8988T (cell line): ENCODE data around the gene TSPAN9.

ENCODE experiments used
- DNase-seq: peaks from one replicate; pipeline ENCODE4 v3.0.0; 2011

Gene TSPAN9

DNA sequence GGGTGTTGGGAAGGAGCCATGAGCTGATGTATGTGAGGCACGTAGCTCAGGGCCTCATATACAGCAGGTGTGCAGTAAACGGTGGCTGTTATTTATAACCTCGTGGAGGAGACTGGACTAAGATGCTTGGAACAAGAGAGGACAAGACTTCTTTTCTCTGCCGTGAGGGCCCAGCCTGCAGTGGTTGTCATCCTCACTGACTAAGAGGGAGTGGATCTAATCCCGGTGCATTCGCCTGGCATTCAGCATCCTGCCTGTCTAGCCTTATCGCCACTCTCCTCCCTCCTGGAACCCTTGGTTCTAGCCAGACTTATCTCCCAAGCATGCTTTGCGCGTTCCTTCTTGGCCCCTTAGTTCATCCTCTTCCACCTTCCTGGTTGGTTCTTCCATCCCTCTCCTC is 3.9 kb downstream of the TSPAN9 start:
- DNase-seq = no peak

DNA sequence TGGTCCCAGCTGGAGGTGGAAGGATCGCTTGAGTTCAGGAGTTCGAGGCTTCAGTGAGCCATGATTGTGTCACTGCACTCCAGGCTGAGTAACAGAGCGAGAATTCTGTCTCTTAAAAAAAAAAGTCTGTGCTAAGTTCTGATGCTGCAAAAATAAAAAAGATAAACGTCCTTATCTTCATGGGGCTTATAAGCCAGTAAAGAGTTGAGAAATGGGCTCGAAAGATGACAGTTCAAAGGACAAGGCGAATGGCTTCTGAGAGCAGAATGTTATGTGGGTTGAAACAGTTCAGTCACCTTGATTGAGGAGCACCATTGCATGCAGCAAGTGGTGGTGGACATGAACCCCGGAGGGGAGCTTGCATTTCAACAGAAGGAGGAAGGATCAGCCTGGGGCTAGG is 4.7 kb downstream of the TSPAN9 start:
- no peak for DNase-seq

DNA sequence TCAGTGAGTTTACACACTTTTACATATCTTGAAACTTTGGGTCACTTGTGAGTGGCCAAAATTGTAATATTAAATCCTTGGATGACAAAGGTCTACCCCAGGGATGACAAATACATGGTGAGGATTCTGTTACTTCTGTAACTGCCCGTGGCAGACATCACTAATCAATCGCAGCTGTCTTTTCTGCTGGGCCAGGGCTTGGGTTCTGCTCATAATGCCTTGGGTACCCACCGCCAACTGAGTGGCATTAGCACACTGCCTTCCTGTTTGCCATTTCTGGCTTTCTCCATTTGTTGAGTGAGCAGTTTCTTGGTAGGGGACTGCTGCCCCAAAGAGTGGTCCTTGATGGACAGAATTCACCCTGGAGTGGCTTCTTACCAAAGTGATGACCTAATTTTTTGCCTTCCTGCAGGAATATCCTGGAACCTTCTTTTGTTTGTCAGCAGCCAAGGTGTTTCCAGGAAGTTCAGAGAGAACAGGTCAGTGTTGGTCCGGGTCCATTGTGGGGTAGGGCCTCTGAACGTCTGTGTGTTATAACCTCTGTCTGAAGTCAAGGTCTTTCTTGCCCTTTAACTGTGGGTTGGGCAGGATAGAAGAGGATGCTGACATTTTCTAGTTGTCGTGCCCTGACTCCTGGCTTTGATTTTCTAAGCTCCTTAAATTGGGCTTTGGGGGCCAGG is 6.2 kb downstream of the TSPAN9 start:
- no peak for DNase-seq

DNA sequence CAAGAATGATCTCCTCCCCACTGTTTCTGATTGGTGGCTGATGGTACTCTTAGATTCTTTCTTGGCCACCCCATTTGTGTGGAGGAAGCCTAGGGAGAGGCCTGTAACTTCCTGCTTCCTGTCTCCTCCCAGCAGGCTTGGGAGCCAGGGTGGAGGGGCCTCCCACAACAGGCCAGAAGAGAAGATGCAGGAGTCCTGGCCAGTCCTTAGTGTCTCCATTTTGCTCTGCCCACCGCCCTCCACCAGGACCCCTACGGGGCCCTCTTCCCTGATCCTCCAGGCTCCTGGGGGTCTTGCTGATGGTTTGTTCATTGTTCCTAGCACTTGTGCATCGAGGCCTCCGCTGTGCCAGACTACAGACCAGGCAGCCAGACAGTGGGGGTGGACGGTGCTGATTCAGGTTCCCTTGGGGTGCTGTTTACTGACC is 6.8 kb downstream of the TSPAN9 start:
- DNase-seq = no peak

DNA sequence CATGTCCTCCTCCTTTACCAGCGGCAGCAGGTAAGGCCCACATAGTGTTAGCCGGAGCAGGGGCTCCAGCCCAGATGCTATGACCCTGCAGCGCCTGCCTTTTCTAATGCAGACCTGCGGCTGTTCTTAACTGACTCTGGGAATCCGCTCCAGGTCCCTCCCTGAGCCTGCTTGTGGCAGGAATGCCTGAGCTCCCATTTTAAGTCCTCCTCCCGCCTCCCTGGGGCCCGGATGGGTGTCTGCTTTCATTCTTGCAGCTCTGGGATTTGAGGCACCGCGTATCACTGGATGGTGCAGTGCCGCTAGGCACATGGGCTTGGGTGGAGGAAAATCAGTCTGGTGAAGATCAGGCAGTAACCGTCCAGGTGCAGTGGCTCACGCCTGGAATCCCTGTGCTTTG is 7.6 kb downstream of the TSPAN9 start:
- no peak for DNase-seq

DNA sequence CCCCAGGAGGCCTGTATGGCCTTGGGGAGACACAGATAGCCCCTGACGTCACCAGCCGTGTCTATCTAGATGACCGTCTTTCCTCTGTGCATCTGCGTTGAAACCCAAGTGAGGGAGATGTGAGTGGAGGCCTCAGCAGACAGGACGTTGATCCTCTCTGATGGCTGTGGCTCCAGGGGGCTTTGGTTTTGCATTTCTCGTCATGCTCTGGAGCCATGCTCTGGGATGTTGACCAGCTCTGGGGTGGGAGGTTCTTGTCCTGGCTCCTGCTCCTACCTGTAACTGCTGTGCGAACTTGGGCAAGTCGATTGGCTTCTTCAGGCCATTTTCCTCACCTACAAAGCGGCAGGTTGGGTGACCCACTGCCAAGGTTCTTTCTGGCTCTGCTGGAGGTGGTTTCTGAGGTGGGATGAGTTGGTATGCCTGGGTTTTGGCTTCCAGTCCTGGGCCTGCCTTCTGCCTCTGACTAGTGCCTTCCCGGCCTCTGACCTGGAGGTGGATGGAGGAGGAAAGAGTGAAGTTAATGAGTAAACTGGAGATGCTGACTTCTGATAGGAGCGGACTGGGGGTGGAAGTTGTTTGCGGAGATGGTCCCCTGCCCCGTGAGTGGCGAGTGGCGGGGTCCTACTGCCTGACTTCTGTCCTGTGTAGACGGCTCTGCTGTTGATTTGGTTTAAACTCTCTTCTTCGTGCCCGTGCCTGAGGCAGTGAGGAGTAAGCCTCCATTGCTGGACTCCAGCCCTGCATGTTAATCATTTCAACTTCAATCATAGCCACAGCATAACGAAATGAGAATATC is 8.4 kb downstream of the TSPAN9 start:
- DNase-seq = no peak

DNA sequence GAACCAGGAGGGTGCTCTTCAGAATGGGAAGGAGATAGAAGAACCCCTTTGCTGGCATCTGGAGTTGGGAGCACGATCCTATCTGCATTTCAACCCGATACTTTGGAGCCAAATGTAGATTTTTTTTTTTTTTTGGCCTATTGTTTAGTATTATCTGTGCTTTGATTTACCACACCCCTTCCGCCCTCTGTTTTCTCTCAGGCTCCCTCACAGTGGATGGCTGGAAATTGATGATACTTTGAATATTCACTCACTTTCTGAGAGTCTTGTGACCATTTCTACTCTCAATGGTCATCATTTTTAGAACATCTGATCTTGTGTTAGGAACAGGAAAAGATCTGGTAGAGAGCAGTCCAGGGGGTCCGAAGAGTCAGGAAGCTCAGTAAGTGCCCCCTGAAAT is 9.0 kb downstream of the TSPAN9 start:
- DNase-seq = no peak

DNA sequence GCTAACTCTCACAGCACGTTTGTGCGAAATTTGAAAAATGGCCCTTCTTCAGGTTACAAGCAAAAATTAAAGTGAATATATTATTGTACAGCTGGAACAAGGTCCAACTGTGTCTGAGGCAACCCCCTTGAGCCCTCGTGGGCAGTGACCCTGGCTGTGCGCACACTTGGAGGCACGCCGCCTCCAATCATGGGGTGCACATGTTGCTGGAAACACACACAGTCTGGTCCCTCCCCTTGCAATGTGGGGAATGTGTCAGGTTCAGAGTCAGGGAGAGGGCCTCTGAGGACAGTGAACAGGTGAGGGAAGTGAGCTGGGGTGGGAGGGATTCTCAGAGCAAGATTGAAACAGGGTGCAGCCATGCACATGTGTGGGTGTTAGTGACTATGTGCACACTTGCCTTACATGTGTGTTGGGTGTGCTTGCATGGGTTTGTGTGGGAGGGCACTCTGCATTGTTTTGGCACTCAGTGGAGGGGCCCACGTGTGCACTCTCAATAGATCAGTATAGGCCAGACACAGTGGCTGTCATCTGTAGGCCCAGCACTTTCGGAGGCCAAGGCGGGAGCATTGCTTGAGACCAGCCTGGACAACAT is 9.6 kb downstream of the TSPAN9 start:
- DNase-seq = no peak

DNA sequence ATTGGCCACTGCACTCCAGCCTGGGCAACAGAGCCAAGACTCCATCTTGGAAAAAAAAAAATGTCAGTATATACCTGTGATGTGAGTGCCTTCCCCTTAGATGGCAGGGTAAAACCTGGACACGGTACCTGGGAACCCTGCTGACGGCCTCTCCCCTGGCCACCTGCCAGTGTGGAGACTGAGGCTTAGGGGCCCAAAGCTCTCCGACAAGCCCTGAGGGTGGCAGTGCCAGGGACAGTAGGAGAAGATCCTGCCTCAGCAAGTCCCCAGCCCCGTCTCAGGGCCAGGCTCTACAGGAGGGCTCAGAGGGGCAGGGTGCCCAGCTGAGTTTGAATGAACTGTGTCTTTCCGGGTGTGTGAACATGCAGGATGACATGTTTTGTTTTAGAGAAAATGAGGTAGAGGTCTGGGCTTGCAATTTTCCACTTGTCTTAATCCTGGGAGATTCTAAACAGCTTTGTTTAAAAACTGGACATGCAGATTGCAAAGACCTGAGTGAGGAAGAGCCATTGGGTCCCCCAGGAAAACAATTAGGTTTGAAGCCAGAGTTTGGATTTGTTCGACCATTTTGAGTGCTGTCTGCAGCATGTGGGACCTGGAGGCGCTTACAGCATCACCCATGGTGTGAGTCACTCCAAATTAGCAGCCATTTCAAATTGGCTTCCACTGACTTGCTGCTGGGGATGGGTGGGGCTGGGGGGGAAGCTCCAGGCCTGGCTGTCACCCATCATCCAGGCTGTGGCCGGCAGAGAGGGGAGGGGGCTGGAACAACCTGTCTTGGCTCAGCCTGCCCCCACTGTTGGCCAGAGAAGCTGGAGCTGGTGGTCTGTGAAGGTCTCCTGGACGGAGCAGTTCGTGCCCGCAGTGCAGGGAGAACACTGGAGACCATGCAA is 10.8 kb downstream of the TSPAN9 start:
- DNase-seq = no peak

DNA sequence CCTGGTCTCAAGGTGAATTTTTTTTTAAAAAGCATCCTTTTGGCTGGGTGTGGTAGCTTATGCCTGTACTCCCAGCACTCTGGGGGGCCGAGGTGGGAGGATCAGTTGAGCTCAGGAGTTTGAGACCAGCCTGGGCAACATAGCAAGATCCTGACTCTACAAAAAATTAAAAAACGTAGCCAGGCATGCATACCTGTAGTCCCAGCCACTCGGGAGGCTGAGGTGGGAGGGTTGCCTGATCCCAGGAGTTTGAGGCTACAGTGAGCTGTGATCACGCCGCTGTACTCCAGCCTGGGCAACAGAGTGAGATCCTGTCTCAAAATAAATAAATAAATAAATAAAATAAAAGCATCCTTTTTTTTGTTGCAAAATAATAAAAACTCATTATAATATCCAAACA is 12.4 kb downstream of the TSPAN9 start:
- no peak for DNase-seq

DNA sequence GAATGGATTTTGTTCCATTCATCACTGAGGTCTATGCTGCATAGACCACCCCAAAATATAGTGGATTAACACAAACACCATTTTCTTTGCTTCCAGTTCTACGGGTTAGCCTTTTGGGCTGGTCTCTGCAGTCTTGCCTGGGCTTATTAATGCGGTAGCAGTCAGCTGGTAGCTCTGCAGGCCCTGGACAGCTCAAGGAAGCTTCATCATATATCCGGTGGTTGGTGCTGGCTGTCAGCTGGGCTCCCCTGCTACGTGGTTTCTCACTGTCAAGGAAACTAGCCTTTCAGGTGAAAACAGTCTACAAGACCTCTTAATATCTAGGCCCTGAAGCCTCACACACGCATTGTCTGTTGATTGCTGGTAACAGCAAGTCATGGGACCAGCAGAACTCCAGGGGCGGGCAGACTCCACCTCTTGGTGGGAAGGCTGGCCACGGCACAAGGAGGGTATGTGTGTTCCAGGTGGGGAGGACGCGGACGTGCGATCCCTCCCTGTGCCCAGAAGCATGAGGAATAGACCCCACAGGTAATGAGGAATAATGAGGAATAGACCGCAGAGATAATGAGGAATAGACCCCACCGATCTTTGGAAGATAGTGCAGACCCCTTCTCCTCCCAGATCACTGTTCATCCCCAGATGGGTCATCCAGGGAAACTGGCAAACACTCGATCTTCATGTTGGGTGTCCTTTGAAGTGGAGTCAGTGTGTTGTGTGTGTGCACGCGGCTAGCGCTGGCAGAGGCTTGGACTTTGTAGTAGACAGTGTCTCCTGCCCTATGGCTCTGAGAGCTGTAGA is 13.3 kb downstream of the TSPAN9 start:
- no peak for DNase-seq

DNA sequence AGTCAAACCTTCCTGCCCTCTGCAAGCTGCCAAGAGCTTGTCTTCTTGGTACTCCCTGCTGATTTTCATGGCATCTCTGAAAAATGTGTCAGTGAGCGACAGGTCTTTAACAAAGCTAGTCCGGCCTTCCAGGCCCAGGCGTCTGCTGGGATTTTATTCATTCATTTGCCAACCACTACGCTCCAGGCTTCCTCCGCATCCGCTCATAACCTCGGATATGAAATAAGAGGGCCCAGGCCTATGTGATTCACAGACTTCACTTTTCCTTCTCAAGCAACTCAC is 13.8 kb downstream of the TSPAN9 start:
- DNase-seq = no peak

DNA sequence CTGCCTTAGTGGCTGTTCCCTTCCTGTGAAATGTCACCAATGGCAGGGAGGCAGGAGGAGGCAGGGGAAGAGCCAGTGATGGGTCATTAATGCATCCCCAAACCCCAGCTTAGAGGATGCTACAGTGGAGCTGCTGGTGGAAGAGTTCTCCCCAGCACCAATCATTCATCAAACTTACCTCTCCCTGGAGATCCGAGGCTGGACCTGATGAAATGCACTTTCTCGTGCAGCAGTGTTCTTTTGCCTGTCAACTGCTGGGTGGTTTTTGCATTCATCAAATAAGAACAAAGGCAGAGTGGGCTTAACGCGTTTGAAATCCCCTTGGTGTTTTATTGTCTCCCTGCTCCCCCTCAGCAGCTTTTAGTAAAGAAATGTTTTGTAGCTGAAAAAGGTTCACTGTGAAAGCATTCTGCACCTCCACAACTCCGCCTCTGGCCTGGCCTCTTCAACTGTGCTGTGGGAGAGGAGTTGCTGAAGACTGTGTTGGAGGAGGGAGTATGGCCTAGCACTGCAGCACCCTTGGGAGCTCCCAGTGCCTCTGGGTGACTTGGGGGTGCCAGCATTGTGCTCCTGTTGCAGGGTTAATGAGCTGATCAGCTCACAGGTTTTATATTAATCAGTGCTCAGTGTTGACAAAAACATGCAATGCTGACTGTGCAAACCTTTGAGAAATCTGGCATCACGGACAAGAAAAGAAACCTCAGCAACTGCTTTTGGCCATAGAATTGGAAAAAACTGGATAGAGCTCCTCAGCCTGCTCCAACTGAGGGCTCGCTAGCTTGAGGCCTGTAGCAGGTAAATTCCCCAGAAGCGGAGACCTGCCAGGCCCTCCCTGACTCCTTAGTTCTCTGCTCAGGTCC is 14.4 kb downstream of the TSPAN9 start:
- no peak for DNase-seq

DNA sequence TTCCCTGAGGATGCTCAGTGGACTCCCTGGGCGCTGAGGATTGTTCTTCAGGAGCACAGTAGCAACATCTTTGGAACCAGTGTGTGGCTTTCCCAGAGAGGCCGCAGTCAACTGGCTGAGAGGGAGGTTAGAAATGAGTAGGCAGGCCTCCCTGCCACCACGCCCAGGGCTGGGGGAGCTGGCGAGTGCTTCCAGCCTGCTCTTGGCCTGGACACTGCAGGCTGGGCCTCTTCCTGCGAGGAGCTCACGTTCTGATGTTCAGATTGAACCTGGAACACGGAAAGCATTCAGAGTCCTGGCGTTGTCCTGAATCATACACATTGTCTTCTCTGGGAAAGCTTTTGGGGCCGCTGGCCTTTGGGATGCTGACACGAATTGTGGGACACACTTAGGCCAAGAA is 15.6 kb downstream of the TSPAN9 start:
- DNase-seq = no peak

DNA sequence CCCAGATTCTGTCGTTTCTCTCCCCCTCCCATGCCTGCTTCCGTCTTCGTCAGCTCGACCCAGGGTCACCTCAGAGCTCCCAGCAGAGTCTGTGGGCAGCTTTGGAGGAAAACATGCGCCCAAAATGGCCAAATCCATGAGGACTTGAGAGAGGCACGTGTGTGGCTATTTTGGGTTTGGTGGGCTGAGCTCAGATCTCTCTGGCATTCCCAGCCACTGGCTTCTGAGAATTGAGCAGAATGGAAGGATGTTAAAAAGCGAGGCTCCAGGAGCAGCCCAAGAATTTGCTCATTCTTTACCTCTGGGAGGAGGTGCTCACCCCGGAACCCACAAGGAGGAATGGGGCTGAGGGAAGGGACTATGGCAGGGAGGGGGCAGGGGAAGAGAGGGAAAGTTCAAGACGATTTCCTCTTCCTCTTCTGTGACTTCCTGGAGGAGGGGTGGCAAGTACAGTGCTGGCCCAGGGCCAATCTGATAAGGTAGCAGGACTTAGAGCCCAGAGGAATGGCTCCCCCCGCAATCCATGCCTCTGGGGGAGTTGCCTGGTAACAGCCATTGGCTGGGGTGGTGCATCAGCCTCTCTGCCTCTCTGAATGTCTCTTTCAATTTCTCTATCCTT is 20.1 kb downstream of the TSPAN9 start:
- no peak for DNase-seq

DNA sequence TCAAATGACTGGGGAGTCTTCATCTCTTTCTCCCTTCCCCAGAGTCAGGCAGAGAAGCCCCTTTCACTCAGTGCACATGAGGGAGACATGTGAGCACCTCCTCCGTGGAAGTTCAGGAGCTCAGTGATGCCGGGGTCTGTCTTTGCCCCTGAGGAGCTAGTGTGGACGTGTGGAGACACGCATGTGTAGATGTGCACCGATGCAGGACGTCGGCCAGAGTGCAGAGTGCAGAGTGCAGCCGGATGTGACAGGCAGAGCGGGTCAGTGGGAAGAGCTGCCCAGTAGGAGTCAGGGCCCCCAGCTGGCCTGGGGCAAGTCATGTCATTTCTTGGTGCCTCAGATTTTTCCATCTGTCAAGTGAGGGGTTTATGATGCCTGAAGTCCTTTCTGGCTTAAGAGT is 20.7 kb downstream of the TSPAN9 start:
- DNase-seq = no peak

DNA sequence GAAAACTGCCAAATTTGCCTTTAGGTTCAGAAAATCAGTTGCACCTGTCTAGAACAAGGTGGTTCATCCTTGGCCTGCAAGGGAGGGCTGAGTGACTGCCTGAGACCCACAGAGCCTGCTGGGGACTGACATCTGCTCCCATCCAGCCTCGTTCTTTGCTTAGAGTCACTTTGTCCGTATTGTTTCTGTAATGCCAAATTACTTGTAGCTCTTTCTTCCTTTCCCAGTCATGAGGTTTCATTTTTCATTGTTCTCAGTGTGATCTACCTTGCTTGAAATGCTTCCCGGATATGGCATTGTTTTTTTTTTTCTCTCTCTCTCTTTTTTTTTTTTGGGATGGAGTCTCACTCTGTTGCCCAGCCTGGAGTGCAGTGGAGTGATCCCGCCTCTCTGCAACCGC is 21.3 kb downstream of the TSPAN9 start:
- no peak for DNase-seq

DNA sequence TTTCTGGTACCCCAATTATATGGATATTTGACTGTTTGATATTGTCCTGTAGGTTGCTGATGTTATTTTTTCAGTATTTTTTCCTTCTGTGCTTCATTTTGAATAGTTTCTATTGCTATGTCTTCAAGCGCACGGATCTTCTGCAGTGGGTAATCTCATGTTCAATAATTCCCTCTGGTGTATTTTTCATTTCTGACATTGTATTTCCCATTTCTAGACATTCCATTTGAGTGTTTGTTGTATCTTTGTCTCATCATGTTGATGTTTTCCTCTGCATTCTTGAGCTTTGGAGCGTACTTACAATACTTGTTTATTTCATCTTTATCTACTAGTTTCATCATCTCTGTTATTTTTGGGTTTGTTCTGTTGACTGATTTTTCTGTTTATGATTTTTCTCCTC is 22.0 kb downstream of the TSPAN9 start:
- no peak for DNase-seq

DNA sequence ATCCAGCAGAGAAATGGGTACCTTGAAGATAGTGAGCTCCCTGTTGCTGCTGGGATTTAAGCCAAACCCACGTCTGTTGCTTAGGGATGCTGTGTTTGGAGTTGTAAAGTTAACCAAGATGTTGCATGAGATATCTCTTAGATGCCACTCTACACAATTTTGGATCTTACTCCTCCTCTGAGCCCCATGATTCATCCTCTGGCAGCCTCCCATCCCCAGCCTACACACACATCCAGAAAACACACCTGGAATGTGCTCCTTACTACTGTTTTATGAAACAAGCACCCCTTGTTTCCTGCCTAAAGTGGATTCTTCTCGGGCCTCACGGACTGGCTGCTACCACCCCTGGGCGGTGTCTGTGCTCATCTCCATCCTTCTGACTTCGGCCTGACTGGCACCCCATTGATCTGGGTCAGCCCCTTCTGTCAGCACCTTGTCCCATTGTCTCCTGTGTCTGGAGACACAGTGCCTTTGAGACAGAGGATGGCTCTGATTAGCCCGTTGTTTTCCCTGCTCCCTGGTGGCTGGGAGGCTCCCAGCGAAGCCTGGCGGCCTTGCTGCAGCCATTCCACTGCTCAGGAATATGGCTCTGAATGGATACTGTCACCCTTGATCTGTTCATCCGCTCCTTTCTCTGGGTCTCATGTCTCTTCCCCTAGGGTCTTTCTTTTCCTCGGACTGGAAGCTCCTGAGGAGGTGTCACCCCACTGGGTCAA is 24.3 kb downstream of the TSPAN9 start:
- DNase-seq = no peak

DNA sequence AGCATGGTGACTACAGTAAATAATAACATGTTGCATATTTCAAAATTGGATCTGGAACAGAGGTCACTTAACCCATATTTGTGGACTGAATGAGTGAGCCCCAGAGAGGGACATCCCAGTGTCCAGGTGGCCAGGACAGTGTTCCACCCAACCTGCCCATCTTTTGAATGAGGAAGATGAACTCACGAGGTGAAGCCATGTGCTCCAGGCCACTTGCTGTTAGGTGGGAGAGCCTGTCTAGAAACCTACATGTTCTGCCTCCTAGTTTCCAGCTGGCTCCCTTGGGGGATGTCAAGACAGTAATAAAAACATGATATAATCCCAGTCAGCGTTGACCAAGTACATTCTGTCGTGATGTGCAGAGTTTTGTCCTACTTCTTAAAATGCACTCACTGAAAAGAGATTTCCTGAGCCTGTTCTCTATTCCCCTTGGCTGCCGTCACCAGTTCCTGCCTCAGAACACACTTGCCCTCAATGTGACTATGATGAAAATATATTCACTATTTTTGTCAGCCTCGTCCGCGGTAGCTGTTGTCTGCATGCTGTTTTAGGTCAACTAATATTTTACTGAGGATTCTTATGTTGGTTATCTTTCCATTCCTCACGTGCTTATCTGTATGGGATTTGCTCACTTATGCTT is 25.7 kb downstream of the TSPAN9 start:
- DNase-seq = no peak
